GM12878 (cell line): Measurements from ENCODE around the gene C5orf34. TPM values are rescaled to one million over a fixed set of nuclear protein-coding genes. Genes with fewer than 3 reads are reported as not detected.

ENCODE experiments used
- ATAC-seq: fragments of 200-7000 bp; cut with Tn5 transposase; 3 replicates; pipeline ENCODE4 v1.9.1; 2020; ENCODE audit warnings: mild to moderate bottlenecking, moderate library complexity
- BruUV-seq: library from RNA; stranded (reverse); fragments of 400-500 nt; replicated peaks from 2 replicates; lab custom pipeline; 2021; lab: Mats Ljungman, UMichigan
- CTCF ChIA-PET: fragments of 300-600 bp; sonication (Branson Sonifier 250); formaldehyde crosslinking; extraction: SDS; loops from one replicate; lab custom pipeline; 2021; ENCODE audit warnings: inconsistent platforms; lab: Yijun Ruan, JAX
- POLR2A ChIA-PET: fragments of 350-600 bp; formaldehyde crosslinking; extraction: SDS; loops from one replicate; lab custom pipeline; 2021; ENCODE audit warnings: inconsistent platforms; lab: Charles Lee
- RAD21 ChIA-PET: fragments of 300-600 bp; sonication (Branson Sonifier 250); formaldehyde crosslinking; loops from one replicate; lab custom pipeline; 2023; ENCODE audit warnings: antibody characterized with exemption; ENCODE audit not compliant: unreplicated experiment; lab: Charles Lee
- SMC1A ChIA-PET: fragments of 300-600 bp; sonication (Branson Sonifier 250); formaldehyde crosslinking; loops from one replicate; lab custom pipeline; 2023; ENCODE audit not compliant: unreplicated experiment, uncharacterized antibody; lab: Charles Lee
- DNase-seq: peaks from one replicate; pipeline ENCODE4 v3.0.0-alpha.2; 2011; ENCODE audit warnings: low read depth, low spot score
- FAIRE-seq: peaks from 3 replicates; lab custom pipeline; 2011; peaks lifted over from hg19 to GRCh38; lab: Jason Lieb, UNC
- H2AFZ ChIP-seq: 2 replicates; pipeline ENCODE4 v1.6.0; 2011; ENCODE audit warnings: low read depth, low read length, control low read depth; ENCODE audit not compliant: control insufficient read depth
- H3K27ac ChIP-seq: 2 replicates; pipeline ENCODE4 v1.5.1; 2011; ENCODE audit warnings: control low read depth; ENCODE audit not compliant: control insufficient read depth, insufficient read depth
- H3K27me3 ChIP-seq, 2 experiments: replicated peaks in 1 of 2; 2 replicates each; pipeline versions ENCODE4 v1.6.0 to v1.6.1; 2011; ENCODE audit warnings: low read length in 1 of 2; ENCODE audit not compliant: control insufficient read depth in 2 of 2, insufficient read depth in 2 of 2
- H3K36me3 ChIP-seq, 2 experiments: 2 replicates each; pipeline ENCODE4 v1.5.1; 2011; ENCODE audit warnings: low read length in 1 of 2; ENCODE audit not compliant: control insufficient read depth in 2 of 2, insufficient read depth in 2 of 2
- H3K4me1 ChIP-seq: 2 replicates; pipeline ENCODE4 v1.6.1; 2011; ENCODE audit warnings: mild to moderate bottlenecking, low read length, moderate library complexity, mixed read lengths; ENCODE audit not compliant: control insufficient read depth, insufficient read depth
- H3K4me2 ChIP-seq: 2 replicates; pipeline ENCODE4 v1.6.0; 2011; ENCODE audit warnings: control low read depth; ENCODE audit not compliant: control insufficient read depth, insufficient read depth
- H3K4me3 ChIP-seq: fragments of 200-600 bp; sonication (generic); 2 replicates; pipeline ENCODE4 v1.5.1; 2016
- H3K79me2 ChIP-seq: 2 replicates; pipeline ENCODE4 v1.6.0; 2011; ENCODE audit warnings: low read length; ENCODE audit not compliant: control insufficient read depth, insufficient read depth
- H3K9ac ChIP-seq: 2 replicates; pipeline ENCODE4 v1.8.0; 2011; ENCODE audit warnings: low read length, control low read depth, mixed read lengths; ENCODE audit not compliant: control insufficient read depth, insufficient read depth
- H3K9me3 ChIP-seq: replicated peaks from 3 replicates; pipeline ENCODE4 v1.5.1; 2011; ENCODE audit warnings: mild to moderate bottlenecking, low read length; ENCODE audit not compliant: control insufficient read depth, insufficient read depth
- H4K20me1 ChIP-seq: 2 replicates; pipeline ENCODE4 v1.6.0; 2011; ENCODE audit not compliant: control insufficient read depth, insufficient read depth
- CHD4 ChIP-seq: fragments of 200-600 bp; sonication (generic); IDR thresholded peaks from 2 replicates; pipeline ENCODE4 v1.6.1; 2016; ENCODE audit warnings: mild to moderate bottlenecking
- HDAC6 ChIP-seq: fragments of 200-600 bp; sonication (generic); IDR thresholded peaks from one replicate; pipeline ENCODE4 v1.8.0; 2017; ENCODE audit warnings: antibody characterized with exemption; ENCODE audit not compliant: unreplicated experiment
- JUND ChIP-seq: IDR thresholded peaks from 2 replicates; pipeline ENCODE4 v1.6.1; 2012; ENCODE audit warnings: low read depth, mild to moderate bottlenecking, low read length, improper control_type of control experiment, moderate library complexity
- MEF2A ChIP-seq: IDR thresholded peaks from 2 replicates; pipeline ENCODE4 v1.6.1; 2011; ENCODE audit warnings: low read depth, mild to moderate bottlenecking, low read length, moderate library complexity; ENCODE audit not compliant: insufficient read depth
- SKIL ChIP-seq: fragments of 450-650 bp; IDR thresholded peaks from 2 replicates; pipeline ENCODE4 v1.6.1; 2017; ENCODE audit warnings: mild to moderate bottlenecking, low read depth, inconsistent platforms; ENCODE audit not compliant: poor library complexity, severe bottlenecking
- SP1 ChIP-seq: IDR thresholded peaks from one replicate; pipeline ENCODE4 v1.6.1; 2011; ENCODE audit warnings: low read depth, low read length
- ZNF592 ChIP-seq: fragments of 450-650 bp; IDR thresholded peaks from 2 replicates; pipeline ENCODE4 v1.6.1; 2017; ENCODE audit warnings: mild to moderate bottlenecking, moderate library complexity
- in situ Hi-C: fragments of 300-500 bp; cut with MboI; formaldehyde crosslinking; loops from 9 replicates; pipeline ENCODE4 v1.14.3; 2018; ENCODE audit warnings: mixed read lengths
- intact Hi-C: fragments of 100-400 bp; cut with micrococcal nuclease; formaldehyde crosslinking; loops from one replicate; pipeline ENCODE4 v1.14.2; 2022; ENCODE audit not compliant: unreplicated experiment
- polyA plus RNA-seq, 11 experiments: library from polyadenylated mRNA; depleted of rRNA in 4 of 11; unstranded in 6 of 11; stranded (reverse) in 5 of 11; fragments of >200 nt; fragmentation: Nextera tagmentation in 4 of 11; fragmentation: Illumina TruSeq in 1 of 11; extraction: Ambion mirVana in 4 of 11; extraction: Trizol in 1 of 11; gene quantifications; 1 replicate in 1 of 11; 2 replicates in 10 of 11; pipeline versions ENCODE4 v1.2.1 to v1.2.3, GENCODE V29; 2011 to 2016; ENCODE audit warnings: inconsistent platforms in 2 of 11, missing spikeins in 2 of 11, low read depth in 1 of 11
- total RNA-seq, 4 experiments: library from RNA; depleted of rRNA in 3 of 4; stranded (reverse); fragments of >200 nt in 3 of 4; fragmentation: Illumina TruSeq in 1 of 4; extraction: Trizol in 1 of 4; gene quantifications; 2 replicates each; pipeline versions ENCODE4 v1.2.1 to v1.2.3, GENCODE V29; 2013 to 2021

C5orf34 gene
- total and polyA plus RNA-seq, 10 of the 15 experiments (the other 5 are each of a cell fraction or from before 2014, with no cell fraction given) = 6.1 to 15.1 (median 10.0) TPM

- no peak overlapping the region for H3K4me2 ChIP-seq
- CTCF ChIA-PET = interaction anchor here (0.6 to 2.0 kb wide), 3 partner anchors 13 to 48 kb away, joined by 3 to 5 read pairs (median 3); no protein-coding TSS in a partner anchor
- POLR2A ChIA-PET = no interaction called here
These were observed 46.4 kb upstream of the C5orf34 start for GRCh38 chr5:43561356-43561755.

More at GRCh38 chr5:43561356-43561755, 46.4 kb upstream of the C5orf34 start:
- no peak overlapping the region for H3K27ac ChIP-seq
- FAIRE-seq (no peak), DNase-seq (no peak), ATAC-seq (no peak)
- in situ Hi-C loops (no loop called here), intact Hi-C loops (no loop called here)
- no peak overlapping the region for H2AFZ ChIP-seq
- TF ChIP-seq CHD4 = no peak
- no peak for TF ChIP-seq SP1
- no peak for TF ChIP-seq ZNF592
- TF ChIP-seq JUND = no peak
- TF ChIP-seq HDAC6 = no peak
- no peak for TF ChIP-seq SKIL
- TF ChIP-seq MEF2A = no peak
- H3K27me3 ChIP-seq = no peaks in the 10 kb centered on the region
- no peaks in the 10 kb centered on the region for H3K9me3 ChIP-seq
- no peaks in the 10 kb centered on the region for H4K20me1 ChIP-seq
- SMC1A ChIA-PET = no interaction called here
- no peak overlapping the region for H3K4me3 ChIP-seq
- H3K9ac ChIP-seq = no peak overlapping the region
- H3K4me1 ChIP-seq = peaks cover 8% of the 10 kb centered on the region
- H3K79me2 ChIP-seq = peaks cover 7% of the 10 kb centered on the region
- H3K36me3 ChIP-seq = no peaks in the 10 kb centered on the region
- RAD21 ChIA-PET = no interaction called here
- BruUV-seq = no TSS peak
